Suprapubic skin (tissue), 4 donors: ENCODE results near the gene TMTC1.

Experiments
- CTCF ChIP-seq, 2 donors: fragments of 200-600 bp in 1 of 2; fragments of 450-650 bp in 1 of 2; sonication (generic) in 1 of 2; IDR thresholded peaks; one replicate each; pipeline ENCODE4 v1.5.1; 2016 to 2019; ENCODE audit warnings: antibody characterized with exemption in 2 of 2, mild to moderate bottlenecking in 1 of 2, moderate library complexity in 1 of 2
- POLR2A ChIP-seq, 2 donors: fragments of 450-650 bp; IDR thresholded peaks; one replicate each; pipeline ENCODE4 v1.6.1; 2017; ENCODE audit warnings: antibody characterized with exemption in 2 of 2, mild to moderate bottlenecking in 2 of 2, moderate library complexity in 2 of 2
- POLR2AphosphoS5 ChIP-seq, 3 donors: sonication (generic); formaldehyde crosslinking; IDR thresholded peaks; one replicate each; pipeline ENCODE4 v1.6.1; 2017; ENCODE audit warnings: antibody characterized with exemption in 3 of 3

DNA sequence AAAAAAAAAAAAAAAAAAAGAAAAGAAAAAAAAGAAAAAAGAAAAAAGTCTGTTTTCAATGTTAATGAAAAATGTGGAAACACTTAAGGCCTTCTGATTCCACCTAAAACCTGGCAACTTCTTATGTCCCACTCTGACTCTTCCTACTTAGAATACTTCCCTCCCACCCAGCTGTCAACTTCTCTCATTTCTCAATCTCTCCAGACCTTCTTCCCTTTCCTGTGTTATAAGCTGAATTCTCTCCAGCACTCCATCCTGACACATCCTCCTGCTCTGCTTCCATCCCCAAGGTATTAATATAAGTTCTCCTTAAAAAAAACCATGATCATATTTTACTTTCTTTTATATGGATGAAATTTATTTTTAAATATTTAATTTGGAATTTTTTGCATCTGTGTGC, 20.3 kb upstream of the TMTC1 start:
- TF ChIP-seq CTCF (IDR thresholded peaks at IDR 0.05) (no peak), POLR2A (IDR thresholded peaks at IDR 0.05) (no peak), POLR2AphosphoS5 (IDR thresholded peaks at IDR 0.05) (no peak)
